Activated CD8-positive, alpha-beta memory T cell treated with anti-CD3 and anti-CD28 coated beads, Interleukin-2, amount 50 U/mL, for 24 hours (primary cell): ENCODE results near the gene IL17RB.

ENCODE experiments used
- DNase-seq: peaks from one replicate; pipeline ENCODE4 v3.0.0-alpha.2; 2020; ENCODE audit errors: extremely low read depth

The IL17RB gene

DNA sequence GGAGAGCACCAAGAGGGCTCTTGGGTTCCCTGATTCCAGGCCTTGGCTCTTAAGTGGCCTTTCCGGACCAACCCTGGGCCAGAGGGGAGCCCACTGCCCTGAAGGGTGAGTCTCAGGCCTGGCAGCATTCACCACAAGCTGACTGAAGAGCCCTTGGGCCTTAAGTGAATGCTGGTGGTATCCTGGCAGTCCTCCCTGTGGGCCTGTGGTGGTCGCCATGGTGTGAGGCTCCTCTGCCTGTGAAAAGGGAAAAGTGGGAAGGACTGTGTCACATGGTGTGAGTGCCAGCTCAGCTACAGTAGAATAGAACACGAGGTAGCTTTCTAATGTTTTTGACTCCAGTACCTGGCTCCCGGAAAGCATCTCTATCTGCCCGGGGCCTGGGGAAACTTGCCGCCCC, 15.4 kb upstream of the IL17RB start:
- no peak for DNase-seq

DNA sequence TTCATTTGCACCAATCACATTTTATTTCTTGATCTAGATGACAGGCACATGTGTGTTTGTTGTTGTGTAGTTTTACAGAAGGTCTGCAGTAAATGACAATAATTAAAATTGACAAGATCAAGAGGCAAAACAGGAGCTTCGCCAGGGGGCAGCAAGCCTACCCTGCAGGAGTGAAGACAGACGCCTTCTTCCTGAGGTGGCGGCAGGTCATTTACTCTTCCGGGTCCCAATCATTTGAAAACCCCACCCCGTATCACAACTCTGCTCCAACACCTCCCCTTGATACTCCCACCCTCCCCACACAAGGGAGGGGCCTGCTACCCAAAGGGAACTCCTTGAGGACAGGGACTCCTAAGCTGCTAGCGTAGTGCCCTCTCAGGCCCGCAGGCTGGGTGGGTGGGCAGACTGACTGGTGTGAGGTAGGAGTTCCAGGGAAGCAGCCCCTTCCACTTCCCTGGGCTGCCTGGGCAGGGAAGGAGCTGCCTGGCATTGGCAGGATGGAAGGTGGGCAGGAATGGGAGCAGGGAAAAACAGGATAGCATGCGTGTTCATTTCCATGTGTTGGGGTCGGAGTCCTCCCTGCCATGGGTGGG, 13.2 kb upstream of the IL17RB start:
- DNase-seq = no peak

DNA sequence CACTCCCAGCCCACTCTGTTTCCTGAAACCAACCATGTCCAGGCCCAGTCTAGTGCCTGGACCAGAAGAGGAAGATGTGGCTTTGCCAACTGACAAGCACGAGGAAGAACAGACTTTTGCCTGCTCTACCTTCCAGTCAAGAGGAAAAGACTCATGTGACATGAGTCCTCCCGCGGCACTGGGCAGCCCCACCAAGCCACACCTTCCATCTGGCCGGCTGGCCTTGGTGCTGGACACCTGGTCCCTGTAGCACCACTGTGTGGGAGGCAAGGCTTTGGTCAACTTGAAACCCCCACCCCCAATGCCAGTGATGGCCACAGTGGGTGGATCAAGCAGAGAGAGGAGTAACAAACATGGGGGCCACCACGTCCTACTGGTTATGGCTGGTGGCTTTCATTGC, 12.7 kb upstream of the IL17RB start:
- no peak for DNase-seq

DNA sequence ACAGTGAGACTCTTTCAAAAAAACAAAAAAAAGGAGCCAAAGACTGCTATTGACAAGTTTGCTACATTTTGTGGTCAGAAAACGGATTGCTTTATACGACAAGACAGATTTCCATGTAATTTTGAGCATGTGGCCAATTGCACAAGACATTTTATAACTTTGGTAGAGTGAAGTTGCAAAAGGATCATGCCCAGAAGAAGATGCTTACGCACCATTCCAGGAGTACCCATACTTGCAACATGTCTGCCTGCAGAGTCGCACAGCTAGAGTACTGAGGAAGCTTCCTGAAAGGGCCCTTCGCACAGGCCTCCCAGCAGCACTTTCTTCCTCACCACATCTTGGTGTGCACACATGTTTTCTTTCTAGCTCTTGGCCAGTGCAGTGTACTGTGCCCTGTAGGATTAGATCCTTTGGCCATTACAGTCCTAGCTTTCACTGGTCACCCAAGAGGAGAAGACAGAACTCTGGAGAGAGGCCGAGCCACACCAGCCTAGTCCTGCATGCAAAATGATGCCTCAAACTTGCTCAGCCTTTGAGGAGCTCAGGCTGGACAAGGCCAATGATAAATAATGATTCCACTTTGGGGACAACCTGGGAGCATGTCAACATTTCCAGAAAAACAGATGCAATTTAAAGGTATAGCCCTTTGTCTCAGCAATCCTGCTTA, 11.8 kb upstream of the IL17RB start:
- DNase-seq = no peak

DNA sequence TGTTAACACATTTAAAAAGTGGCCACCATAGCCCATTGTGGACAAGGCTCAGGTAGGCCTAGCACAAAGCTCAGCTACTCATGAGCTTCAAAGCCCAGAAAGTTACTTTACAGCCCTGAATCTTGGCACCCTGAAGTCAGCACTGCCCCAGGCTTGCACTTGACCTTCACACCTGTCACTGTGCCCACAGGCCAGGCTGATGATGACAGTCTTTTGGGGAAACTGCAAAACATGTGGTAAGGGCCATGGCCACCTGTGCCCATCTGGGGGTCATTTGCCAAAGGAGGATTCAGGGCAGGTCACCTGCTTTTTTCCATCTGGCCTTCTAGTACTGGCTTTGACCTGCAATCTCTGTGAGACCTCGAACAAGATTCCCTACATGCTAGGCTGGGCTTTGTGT, 11.1 kb upstream of the IL17RB start:
- no peak for DNase-seq

DNA sequence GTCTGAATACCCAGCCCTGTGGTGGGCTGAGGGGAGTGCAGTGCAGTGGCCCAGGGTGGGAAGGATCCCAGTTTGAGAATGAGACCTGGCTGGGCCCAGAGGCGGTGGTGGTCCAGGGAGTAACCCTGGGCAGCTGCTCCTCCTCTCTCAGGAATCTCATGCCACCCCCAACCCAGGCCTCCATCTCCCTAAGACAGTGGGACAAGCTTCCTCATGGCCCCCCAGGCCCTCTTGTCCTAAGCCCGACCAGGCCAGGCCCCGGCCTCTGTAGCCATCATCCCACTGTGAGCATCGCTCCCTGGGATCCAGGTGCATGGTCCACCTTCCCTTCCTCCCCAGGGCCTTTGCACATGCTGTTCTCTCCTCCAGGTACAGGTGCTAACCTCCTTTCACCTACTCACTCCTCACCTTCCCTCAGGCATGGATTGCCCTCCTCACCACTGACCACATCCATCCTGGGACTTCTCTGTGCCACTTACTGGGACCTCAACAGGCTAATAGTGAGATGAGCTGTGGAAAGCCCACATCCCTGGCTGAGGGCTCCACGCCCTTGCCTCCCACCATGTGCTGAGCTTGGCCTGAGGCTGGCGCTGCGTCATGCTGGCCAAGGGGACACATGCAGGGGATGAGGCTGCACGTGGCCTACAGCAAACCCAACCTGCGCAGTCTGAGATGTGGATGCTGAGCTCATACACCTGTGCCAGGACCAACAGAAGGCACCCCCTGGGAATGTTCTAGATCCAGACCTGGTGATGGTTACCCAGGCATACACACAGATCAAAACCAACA, 10.1 kb upstream of the IL17RB start:
- DNase-seq = no peak

DNA sequence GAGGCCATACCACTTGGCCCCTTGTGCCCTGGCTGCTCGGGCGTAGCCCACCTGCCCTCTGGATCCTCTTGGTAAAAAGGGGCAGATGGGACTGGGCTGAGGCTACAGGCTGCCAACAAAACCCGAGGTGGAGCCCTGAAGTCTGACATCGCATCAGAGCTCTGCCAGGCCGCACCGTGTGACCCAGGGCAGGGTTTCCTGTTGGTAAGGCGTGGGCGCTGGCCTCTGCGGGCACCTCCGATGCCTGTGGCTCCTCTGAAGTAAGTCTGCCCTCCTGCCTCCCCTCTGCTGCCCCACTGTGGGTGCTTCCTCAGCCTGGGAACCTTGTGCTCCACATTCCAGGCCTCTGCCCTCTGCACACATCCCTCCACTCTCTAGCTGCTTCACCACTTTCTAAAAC, 9.0 kb upstream of the IL17RB start:
- DNase-seq = no peak

DNA sequence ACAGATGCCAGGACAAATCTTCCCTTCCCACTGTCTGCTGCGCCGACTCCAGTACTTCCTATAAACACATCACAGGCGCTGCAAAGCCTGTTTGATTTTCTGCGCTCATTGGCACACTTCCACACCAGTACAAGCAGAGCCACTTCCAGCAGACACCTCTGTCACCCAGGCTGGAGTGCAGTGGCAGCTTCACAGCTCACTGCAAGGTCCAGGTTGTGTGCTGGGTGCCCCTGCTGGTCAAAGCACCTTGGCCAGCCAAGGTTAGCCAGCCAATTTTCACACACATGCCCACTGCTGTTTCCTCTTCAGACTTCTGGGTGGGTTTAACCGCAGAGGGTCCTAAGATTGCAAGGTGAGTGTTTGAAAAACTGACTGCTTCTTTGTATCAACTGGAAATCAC, 5.1 kb upstream of the IL17RB start:
- no peak for DNase-seq

DNA sequence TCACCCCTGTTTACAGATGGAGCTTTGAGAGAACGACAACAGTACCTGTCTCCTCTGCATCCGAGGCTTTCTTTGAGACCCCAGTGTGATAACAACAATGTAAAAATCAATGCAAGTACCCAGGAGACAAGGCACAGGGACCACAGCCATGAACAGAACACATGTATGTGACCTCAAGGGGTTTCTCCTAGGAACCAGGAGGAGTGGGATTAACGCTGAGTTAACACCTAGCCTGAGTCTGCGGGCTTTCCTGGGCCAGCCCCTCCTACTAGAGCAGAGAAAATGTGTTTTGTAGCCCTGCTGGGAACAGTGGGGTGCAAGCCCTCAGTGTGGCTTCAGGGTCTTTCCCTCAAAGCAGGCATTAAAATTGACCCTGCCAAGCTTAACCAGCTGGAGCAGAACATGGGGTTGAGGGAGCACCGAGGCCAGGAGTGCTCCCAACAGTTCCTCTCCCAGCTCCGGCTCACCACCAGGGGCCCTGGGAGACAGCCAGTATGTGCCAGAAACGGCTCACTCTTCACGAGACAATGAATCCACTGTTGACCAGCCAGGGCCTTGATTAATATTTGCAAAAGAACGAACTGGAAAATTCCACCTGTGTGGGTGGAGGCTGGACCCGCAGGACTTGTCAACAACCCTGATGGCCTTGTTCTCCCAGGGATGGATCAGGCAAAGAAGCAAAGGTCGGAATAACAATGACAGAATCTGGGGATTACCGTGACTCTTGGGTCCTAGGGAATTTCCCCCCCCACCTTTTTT, 3.8 kb upstream of the IL17RB start:
- no peak for DNase-seq

DNA sequence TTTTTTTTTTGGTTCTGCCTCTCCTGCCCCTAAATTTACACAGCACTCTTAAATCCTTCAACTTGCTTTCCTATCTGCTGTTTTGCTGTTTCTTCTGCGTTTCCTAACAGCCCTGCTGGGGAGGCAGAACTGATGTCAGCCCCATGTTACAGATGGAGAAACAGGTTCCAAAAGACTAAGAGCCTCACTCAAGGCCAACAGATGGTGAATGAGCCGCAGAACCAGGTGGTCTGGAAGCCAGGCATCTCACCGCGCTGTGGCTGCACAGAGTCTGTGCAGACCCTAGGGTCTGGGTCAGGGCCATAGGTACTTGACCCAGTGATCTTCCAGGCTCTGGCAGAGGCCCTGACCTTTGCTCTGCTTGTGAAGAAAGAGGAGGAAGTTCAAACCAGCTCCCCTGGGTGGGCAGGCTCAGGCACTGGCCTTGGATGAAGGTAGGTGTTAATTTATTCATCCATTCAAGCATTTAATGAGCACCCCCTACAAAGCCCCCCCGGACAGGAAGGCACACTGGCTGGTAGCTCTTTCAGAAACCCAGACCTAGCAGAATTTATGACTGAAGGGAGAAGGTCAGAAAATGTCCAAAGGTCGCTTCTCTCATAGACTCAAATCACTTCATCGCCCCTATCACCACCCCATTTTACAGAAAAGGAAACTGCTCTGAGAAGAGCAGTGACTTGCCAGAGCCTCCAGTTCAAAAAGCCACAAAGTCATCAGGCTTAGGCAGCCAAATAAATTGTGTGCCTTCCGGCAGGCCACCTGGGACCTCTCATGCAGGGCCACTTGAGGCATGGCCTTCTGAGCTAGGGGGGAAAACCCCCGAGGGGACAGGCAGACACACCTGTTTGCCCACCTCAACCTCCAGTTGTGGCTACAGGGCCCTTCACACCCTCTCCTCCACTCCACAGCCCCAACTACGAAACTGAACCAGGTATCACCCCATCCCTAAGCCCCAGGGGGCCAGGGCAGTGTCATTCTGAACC, 2.9 kb upstream of the IL17RB start:
- DNase-seq = no peak

DNA sequence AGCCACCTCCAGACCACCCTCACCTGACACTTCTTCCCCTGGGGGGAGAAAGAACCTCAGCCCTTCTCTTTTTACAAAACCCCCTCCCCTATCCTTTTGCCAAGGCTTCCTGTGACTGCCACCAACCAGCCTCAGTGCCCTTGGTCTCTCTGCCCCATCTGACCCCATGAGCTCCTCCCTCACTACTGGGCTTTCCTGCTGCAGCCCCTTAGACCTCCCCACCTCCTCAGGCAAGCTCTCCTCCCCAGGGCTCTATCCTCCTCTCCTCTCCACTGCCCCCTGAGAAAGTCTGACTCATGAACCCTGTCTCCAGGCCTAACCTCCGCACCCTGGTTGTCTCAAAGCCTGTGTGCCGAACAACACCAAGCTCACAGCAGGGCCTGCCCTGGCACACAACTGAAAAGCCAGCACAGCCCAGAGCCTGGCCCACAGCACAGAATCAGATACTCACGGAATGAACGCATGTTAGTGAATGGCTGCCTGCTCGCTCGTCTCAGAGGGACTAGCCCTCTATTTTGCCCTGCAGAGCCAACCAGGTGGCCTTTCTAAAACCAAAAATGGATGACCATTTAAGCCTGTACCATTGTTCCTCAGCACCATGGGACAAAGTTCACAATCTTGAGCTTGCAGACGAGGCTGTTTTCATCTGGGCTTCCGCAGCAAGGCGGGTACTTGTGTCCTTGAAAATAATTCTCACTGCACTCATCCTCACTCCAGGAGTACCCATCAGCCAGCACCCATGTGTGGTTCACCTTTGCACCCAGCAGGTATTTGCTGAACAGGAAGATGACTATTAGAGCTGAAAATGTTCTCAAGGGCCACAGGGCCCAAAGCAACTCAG, 1.9 kb upstream of the IL17RB start:
- DNase-seq = no peak

DNA sequence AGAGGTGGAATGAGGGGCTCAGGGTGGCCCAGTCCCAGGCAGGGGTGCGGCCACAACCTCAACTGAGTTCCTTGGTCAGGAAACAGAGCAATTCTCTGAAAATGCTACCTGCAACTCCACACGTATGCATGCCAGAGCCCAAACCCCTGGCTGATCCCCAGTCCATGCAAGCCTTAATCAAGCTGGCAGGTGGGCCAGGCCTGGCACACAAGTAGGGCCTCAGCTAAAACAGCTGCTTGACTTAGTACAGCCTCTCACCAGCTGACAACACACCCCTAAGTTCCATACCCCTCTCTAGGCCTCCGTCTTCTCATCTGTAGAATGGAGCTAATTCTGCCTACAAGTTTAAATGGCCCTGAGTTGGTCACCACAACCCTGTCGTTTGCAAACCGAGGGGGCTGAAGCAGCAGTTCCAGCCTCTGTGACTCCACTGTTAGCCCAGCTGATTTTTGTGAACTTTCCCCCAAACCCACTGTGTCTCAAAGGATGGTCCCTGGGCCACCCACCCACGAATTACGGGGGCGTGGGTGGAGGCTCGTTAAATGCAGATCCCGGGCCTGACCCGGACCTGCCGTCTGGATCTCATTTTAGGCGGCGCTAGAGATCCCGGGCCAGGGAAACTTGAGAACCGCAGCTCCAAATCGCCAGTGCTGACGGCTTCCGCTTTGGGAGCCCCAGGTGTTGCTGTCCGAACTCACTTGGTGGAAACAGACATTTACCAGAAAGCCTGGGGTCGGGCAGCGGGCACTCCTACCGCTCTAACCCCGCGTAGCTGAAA, 1.1 kb upstream of the IL17RB start:
- no peak for DNase-seq

DNA sequence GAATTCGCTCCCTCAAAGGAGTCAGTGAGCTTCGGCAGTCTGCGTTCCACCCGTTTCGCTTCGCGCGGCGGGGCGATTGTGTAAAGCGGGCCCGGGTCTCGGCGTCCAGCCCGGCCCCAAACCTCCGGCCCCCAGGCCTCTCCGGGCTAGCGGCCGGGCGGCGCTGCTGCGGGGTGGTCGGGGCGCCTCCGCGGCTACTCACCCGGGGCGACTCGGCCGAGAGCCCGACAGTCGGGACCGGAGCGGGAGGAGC, 561 bp upstream of the IL17RB start:
- no peak for DNase-seq

DNA sequence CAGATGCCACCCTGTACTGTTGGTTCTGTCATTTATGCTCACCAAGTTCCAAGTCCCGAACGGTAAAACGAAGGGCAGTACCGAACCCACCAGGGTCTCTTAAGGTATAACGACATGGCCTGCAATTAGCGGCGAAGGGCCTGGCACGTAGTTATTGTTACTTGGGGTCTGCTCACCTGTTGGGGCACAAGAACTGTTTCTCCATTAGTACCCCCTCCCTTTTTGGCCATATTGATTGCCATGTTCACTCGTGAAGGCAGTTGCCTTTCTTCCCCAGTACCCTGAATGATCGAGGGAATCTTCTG, 435 bp downstream of the IL17RB start:
- DNase-seq = no peak

DNA sequence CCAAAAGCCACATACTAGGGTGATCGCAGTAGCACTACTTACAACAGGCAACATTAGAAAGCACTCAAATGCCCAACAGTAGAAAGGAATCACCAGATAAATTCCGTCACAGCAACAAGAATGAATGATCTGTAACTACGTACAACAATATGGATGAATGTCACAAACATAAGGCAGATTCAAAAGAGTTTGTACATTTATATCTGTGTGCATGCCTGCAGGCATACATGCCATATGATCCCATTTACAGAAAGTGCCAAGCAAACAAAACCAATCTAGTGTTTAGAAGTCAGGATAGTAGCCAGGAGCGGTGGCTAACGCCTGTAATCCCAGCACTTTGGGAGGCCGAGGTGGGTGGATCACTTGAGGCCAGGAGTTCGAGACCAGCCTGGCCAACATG, 3.5 kb downstream of the IL17RB start:
- no peak for DNase-seq

DNA sequence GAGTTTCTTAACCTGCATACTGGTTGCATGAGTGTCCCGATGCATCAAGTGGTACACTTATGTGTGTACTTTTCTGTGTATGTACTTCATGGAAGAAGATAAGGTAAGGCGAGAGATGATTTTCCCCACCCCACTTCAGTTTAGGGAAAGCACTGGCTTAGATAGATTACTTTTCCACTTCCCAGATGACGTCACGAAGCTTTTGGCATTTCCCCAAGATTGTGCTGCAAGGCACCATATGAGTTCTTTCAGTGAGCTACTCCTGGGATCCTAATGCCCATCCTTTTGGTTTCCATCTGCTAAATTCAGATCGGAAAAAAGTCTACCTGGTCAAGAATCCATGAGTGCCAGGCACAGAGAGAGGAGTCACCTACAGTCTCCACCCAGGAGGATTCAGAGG, 4.5 kb downstream of the IL17RB start:
- no peak for DNase-seq

DNA sequence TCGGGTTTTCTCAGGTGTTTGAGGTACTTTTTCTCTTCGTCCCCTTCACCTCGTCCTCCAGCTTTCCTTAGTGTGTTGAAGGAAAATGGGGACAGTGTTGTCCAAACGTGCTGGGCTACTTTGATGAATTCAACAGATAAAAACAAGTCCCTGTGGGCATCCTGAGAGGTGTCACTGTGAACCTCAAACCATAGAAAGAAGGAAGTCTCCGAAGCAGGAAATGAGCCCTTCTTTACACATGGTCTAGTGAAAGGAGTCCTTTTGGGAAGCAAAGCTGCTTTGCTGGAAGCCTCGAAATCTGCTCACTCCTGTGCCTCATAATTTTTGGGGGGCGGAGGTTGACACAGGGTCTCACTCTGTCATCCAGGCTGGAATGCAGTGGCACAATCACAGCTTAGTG, 10.6 kb downstream of the IL17RB start:
- no peak for DNase-seq

DNA sequence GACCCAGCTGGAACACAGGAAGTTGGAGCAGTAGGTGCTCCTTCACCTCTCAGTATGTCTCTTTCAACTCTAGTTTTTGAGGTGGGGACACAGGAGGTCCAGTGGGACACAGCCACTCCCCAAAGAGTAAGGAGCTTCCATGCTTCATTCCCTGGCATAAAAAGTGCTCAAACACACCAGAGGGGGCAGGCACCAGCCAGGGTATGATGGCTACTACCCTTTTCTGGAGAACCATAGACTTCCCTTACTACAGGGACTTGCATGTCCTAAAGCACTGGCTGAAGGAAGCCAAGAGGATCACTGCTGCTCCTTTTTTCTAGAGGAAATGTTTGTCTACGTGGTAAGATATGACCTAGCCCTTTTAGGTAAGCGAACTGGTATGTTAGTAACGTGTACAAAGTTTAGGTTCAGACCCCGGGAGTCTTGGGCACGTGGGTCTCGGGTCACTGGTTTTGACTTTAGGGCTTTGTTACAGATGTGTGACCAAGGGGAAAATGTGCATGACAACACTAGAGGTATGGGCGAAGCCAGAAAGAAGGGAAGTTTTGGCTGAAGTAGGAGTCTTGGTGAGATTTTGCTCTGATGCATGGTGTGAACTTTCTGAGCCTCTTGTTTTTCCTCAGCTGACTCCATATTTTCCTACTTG, 11.9 kb downstream of the IL17RB start:
- no peak for DNase-seq

DNA sequence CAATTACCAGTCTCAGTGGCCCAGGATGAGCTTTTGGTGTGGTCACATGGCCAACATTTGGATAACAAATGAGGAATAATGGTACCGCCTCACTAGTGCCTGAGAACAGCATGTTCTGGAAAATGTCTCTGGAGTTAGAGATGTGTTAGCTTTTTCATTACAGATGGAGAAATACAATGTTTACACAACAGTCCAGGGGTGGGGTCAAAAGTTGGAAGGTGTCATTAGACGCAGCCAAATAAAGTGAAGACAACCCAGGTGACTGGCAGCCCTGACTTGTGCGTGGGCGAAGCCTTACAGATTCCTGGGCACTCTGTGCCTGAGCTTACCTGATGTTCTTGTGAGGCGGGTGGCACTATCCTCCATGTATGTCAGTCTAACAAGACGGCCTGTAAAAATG, 12.8 kb downstream of the IL17RB start:
- no peak for DNase-seq

DNA sequence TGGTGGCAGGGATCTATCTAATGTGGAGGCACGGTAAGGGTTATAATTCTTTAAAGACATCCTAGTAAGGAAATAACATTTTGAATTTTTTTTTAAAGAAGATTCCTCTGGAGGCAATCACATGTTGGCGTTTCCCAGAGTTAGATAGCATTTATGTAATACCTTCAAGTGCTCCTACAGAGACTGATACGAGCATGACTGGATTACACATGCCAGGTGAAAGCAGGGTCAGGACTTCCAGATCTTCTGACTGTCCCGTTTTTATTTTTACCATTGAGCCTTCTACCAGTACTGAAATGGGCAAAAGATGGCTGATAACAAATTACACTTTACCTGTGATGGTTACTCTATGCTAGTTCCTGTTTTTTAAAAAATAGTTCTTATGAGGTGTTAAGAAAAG, 13.8 kb downstream of the IL17RB start:
- no peak for DNase-seq
